A375 (cell line): ENCODE results near the gene COMT. TPM values are rescaled to one million over a fixed set of nuclear protein-coding genes. Genes with fewer than 3 reads are reported as not detected.

ENCODE experiments used
- total RNA-seq: library from RNA; depleted of rRNA; stranded (reverse); fragments of >200 nt; shearing (Covaris generic); gene quantifications from 2 replicates; pipeline ENCODE4 v1.2.3, GENCODE V29; 2014; rRNA removed

COMT gene
- total RNA-seq, result 134 and 138 TPM in 2 replicates

DNA sequence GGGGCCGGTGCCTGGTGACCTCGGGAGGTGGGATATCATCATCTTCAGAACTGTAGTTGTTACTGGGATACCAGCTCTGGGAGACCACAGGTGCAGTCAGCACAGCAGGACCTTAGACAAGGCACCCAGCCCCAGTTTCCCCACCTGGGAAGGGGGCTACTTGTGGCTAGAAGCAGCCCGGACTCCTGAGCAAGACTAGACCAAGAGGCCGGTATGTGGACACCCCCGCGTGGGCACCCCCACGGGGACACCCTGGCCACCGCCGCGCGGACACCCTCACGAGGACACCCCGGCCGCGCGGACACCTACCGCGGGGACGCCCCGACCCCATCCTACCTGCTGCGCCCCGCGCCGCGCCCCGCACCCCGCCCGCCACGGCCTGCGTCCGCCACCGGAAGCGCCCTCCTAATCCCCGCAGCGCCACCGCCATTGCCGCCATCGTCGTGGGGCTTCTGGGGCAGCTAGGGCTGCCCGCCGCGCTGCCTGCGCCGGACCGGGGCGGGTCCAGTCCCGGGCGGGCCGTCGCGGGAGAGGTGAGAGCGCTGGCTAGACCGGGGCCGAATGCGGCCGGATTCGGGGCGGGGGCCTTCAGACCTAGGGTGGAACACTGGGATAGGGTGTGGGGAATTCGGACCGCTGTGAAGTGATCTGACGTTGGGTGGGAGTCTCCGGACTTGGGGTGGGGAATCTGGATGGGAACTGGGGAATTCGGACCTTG lies at the start of gene COMT, which contains the start of gene TXNRD2:
COMT (plus strand) TSS at position 408 of the 718 bp plus-strand sequence. CDS start 20,755 bp downstream, outside the sequence.
TXNRD2 (minus strand) TSS at position 454 of the 718 bp plus-strand sequence; CDS start at position 439, 15 bp downstream.

DNA sequence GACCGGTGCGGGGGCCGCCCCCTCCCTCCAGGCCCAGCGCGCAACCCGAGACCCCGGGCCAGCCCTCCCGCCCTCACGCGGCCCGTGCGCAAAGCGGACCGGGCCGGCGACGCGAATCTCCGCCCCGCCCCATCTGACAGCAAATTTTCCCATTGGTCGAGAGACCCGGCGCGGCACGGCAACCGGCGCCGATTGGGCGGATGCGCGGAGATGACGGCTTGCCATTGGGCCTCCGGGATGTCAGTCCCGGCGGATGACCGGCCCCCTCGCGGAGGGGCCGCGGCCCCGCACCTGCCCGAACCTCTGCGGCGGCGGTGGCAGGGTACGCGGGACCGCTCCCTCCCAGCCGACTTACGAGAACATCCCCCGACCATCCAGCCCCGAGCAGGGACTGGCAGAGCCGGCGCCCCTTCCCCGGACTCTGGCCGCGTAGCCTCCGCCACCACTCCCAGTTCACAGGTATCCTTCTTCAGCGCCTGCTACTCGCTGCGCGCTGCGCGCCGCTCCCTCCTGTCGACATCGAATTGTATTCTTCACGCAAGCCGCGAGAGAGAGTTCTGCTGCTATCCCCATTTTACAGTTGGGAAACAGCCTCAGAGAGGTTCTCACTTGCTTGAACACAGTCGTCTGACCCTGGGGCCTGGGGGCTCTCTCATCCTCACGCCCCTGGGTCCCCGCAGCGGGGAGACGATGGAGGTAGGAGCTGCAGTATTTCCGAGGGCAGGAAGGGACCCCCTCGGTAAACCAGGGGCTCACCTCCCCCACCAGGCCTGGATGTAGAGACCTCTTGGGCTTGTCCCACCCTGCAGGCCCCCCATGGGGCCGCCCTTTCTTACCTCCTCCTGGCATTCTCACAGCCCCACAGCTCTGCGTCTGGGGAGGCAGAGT lies 75.4 kb downstream of the COMT start, which contains the start of gene ARVCF:
ARVCF (minus strand) TSS at position 90 of the 888 bp plus-strand sequence. CDS start 26,029 bp downstream, outside the sequence.

Other genes with a start within 250 kb of the COMT start
- 7.5 and 19.7 TPM in 2 replicates for gene SEPTIN5, start 227.3 kb upstream of the COMT start, total RNA-seq
- 1.1 and 1.6 TPM in 2 replicates for gene GP1BB, start 218.2 kb upstream of the COMT start, total RNA-seq
- not detected in 2 replicates for gene TBX1, start 181.0 kb upstream of the COMT start, total RNA-seq
- gene GNB1L, start 86.9 kb upstream of the COMT start, total RNA-seq, result 8.1 and 9.8 TPM in 2 replicates
- gene RTL10, start 86.9 kb upstream of the COMT start, total RNA-seq, result 6.6 and 8.4 TPM in 2 replicates
- gene TXNRD2, start within 50 bp of the COMT start, total RNA-seq, result 41.0 and 45.2 TPM in 2 replicates
- gene ARVCF, start 75.1 kb downstream of the COMT start, total RNA-seq, result 2.2 and 2.4 TPM in 2 replicates
- gene TANGO2, start 79.3 kb downstream of the COMT start, total RNA-seq, result 8.9 and 16.8 TPM in 2 replicates
- 29.8 and 39.3 TPM in 2 replicates for gene DGCR8, start 138.5 kb downstream of the COMT start, total RNA-seq
- gene RANBP1, start 174.3 kb downstream of the COMT start, total RNA-seq, result 393 and 406 TPM in 2 replicates
- gene TRMT2A, start 175.5 kb downstream of the COMT start, total RNA-seq, result 60.0 and 84.0 TPM in 2 replicates
- 7.3 and 7.7 TPM in 2 replicates for gene ZDHHC8, start 190.0 kb downstream of the COMT start, total RNA-seq
- gene CCDC188, start 209.3 kb downstream of the COMT start, total RNA-seq, result 3.2 and 3.3 TPM in 2 replicates